Natural killer cell (primary cell): Measurements from ENCODE around the gene ANKRD63. TPM values are rescaled to one million over a fixed set of nuclear protein-coding genes. Genes with fewer than 3 reads are reported as not detected.

ENCODE experiments used
- ATAC-seq, 3 donors: fragments of 150-1000 bp in 2 of 3; fragments of 200-7000 bp in 1 of 3; cut with Tn5 transposase; 1 replicate in 1 of 3; 2 replicates in 2 of 3; pipeline ENCODE4 v1.10.0; 2021; ENCODE audit warnings: mild to moderate bottlenecking in 2 of 3, moderate library complexity in 2 of 3
- DNase-seq, 2 donors: peaks; one replicate each; pipeline versions ENCODE4 v3.0.0 to v3.0.0-alpha.2; 2013 to 2021; ENCODE audit warnings: mixed read lengths in 1 of 2
- H3K27ac ChIP-seq: one replicate; pipeline ENCODE4 v1.5.1; 2013; ENCODE audit warnings: mild to moderate bottlenecking, low read length
- H3K27me3 ChIP-seq: one replicate; pipeline ENCODE4 v1.6.1; 2013; ENCODE audit warnings: low read length; ENCODE audit not compliant: control insufficient read depth, insufficient read depth
- H3K36me3 ChIP-seq: one replicate; pipeline ENCODE4 v1.6.1; 2013; ENCODE audit warnings: low read length; ENCODE audit not compliant: control insufficient read depth, insufficient read depth
- H3K4me1 ChIP-seq: one replicate; pipeline ENCODE4 v1.6.1; 2013; ENCODE audit warnings: low read length; ENCODE audit not compliant: control insufficient read depth, insufficient read depth
- H3K4me3 ChIP-seq: one replicate; pipeline ENCODE4 v1.5.1; 2013; ENCODE audit warnings: low read length
- H3K9me3 ChIP-seq: one replicate; pipeline ENCODE4 v1.6.1; 2013; ENCODE audit warnings: low read length; ENCODE audit not compliant: control insufficient read depth, insufficient read depth
- H3K27ac Mint-ChIP-seq, 2 donors: one replicate each; pipeline ENCODE4 v1.8.0; 2022; ENCODE audit warnings: mild to moderate bottlenecking in 2 of 2, mixed read lengths in 2 of 2, moderate library complexity in 1 of 2
- H3K27me3 Mint-ChIP-seq, 2 donors: one replicate each; pipeline ENCODE4 v1.8.0; 2022; ENCODE audit warnings: low read depth in 2 of 2, mixed read lengths in 2 of 2
- H3K36me3 Mint-ChIP-seq: one replicate; pipeline ENCODE4 v1.8.0; 2022; ENCODE audit warnings: mixed read lengths
- H3K4me1 Mint-ChIP-seq, 2 donors: one replicate each; pipeline ENCODE4 v1.8.0; 2022; ENCODE audit warnings: mixed read lengths in 2 of 2
- H3K4me3 Mint-ChIP-seq: one replicate; pipeline ENCODE4 v1.8.0; 2022; ENCODE audit warnings: mild to moderate bottlenecking, moderate library complexity, mixed read lengths
- H3K9me3 Mint-ChIP-seq, 2 donors: one replicate each; pipeline ENCODE4 v1.8.0; 2022; ENCODE audit warnings: mixed read lengths in 2 of 2
- WGBS: methylation state at CpG from one replicate; pipeline ENCODE4 v1.1.7; 2013; ENCODE audit warnings: missing lambda C conversion rate; ENCODE audit not compliant: insufficient coverage; 5-methylcytosine and 5-hydroxymethylcytosine counted together
- intact Hi-C: fragments of 100-400 bp; cut with micrococcal nuclease; formaldehyde crosslinking; loops from one replicate; pipeline ENCODE4 v1.14.2; 2022
- total RNA-seq, 4 donors: library from RNA; stranded (reverse); fragments of 120-200 nt in 1 of 4; gene quantifications; one replicate each; pipeline versions ENCODE4 v1.2.3 to v1.2.4, GENCODE V29; 2013 to 2022
- TF ChIP-seq, protein P1 (sequence below): fragments of 200-600 bp; IDR thresholded peaks from one replicate; pipeline ENCODE4 v1.8.0; 2022; ENCODE audit warnings: antibody characterized with exemption

ANKRD63 gene
- total RNA-seq, 3 donors from 2014 or later (not counting 1 experiment from before 2014, with no cell fraction given): not detected

GRCh38 chr15:40305281-40305680, 22.4 kb upstream of the ANKRD63 start:
- no peaks in the 10 kb centered on the region for H3K27me3 ChIP-seq
- peak overlapping the region; percentile 21 for H3K4me3 Mint-ChIP-seq
- H3K27me3 Mint-ChIP-seq: no peaks in the 10 kb centered on the region
- no peak overlapping the region for H3K27ac Mint-ChIP-seq
- 94% methylated on average over 4 of the region's 4 CpGs for WGBS
- no peaks in the 10 kb centered on the region for H3K36me3 Mint-ChIP-seq
- TF ChIP-seq, protein P1, sequence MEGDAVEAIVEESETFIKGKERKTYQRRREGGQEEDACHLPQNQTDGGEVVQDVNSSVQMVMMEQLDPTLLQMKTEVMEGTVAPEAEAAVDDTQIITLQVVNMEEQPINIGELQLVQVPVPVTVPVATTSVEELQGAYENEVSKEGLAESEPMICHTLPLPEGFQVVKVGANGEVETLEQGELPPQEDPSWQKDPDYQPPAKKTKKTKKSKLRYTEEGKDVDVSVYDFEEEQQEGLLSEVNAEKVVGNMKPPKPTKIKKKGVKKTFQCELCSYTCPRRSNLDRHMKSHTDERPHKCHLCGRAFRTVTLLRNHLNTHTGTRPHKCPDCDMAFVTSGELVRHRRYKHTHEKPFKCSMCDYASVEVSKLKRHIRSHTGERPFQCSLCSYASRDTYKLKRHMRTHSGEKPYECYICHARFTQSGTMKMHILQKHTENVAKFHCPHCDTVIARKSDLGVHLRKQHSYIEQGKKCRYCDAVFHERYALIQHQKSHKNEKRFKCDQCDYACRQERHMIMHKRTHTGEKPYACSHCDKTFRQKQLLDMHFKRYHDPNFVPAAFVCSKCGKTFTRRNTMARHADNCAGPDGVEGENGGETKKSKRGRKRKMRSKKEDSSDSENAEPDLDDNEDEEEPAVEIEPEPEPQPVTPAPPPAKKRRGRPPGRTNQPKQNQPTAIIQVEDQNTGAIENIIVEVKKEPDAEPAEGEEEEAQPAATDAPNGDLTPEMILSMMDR: no peak
- DNase-seq: no peak
- H3K9me3 Mint-ChIP-seq: no peaks in the 10 kb centered on the region
- peaks cover 52% of the 10 kb centered on the region for H3K4me1 ChIP-seq
- H3K36me3 ChIP-seq: peaks cover 43% of the 10 kb centered on the region
- no peaks in the 10 kb centered on the region for H3K9me3 ChIP-seq
- peaks cover 51 to 66% of the 10 kb centered on the region in 2 donors for H3K4me1 Mint-ChIP-seq
- no peak overlapping the region for H3K27ac ChIP-seq
- intact Hi-C loops: no loop called here
- no peak for ATAC-seq
- no peak overlapping the region for H3K4me3 ChIP-seq

DNA sequence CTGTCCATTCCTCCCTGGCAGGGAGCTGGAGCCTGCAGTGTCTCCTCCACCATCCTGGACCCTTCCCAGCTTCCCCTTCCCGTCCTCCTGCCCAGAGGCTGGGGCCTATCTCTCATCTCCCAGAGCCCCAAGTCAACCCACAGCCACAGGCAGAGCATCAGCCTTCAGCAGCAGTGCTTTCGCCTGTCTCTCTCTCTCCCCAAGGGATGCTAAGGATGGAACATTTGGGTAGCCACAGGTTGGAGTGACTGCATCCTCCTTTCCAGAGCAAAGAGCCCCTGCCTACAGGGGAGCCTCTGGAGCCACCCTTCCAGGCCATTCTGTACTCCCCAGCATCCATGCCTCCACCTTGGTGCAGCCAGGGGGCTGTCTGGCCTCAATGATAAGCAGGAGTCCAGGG, 20.7 kb upstream of the ANKRD63 start:
- Histone ChIP-seq H3K36me3 (peaks cover 57% of the 10 kb centered on the region), H3K27me3 (no peaks in the 10 kb centered on the region), H3K4me3 (no peak overlapping the region), H3K9me3 (no peaks in the 10 kb centered on the region), H3K4me1 (peaks cover 37% of the 10 kb centered on the region), H3K27ac (no peak overlapping the region)
- intact Hi-C loops: no loop called here
- TF ChIP-seq, protein P1: no peak
- DNase-seq (no peak), ATAC-seq (no peak)
- Mint-ChIP-seq H3K4me3 (no peak overlapping the region), H3K27me3 (no peaks in the 10 kb centered on the region), H3K27ac (peak overlapping the region in 1 of 2 donors; percentile 63), H3K9me3 (no peaks in the 10 kb centered on the region), H3K4me1 (peaks cover 45 to 50% of the 10 kb centered on the region in 2 donors), H3K36me3 (peaks cover 8% of the 10 kb centered on the region)
- 97% methylated on average over 2 of the region's 2 CpGs for WGBS

GRCh38 chr15:40302981-40303380, 20.1 kb upstream of the ANKRD63 start:
- Histone ChIP-seq H3K4me1 (peaks cover 35% of the 10 kb centered on the region), H3K27me3 (no peaks in the 10 kb centered on the region), H3K27ac (no peak overlapping the region), H3K9me3 (no peaks in the 10 kb centered on the region), H3K4me3 (no peak overlapping the region), H3K36me3 (peaks cover 63% of the 10 kb centered on the region)
- TF ChIP-seq, protein P1: no peak
- 97% methylated on average over 10 of the region's 11 CpGs for WGBS
- Mint-ChIP-seq H3K36me3 (peaks cover 8% of the 10 kb centered on the region), H3K9me3 (no peaks in the 10 kb centered on the region), H3K27ac (peak overlapping the region in 1 of 2 donors; percentile 63), H3K4me1 (peaks cover 44 to 47% of the 10 kb centered on the region in 2 donors), H3K27me3 (no peaks in the 10 kb centered on the region), H3K4me3 (no peak overlapping the region)
- ATAC-seq (no peak), DNase-seq (no peak)
- intact Hi-C loops: no loop called here

DNA sequence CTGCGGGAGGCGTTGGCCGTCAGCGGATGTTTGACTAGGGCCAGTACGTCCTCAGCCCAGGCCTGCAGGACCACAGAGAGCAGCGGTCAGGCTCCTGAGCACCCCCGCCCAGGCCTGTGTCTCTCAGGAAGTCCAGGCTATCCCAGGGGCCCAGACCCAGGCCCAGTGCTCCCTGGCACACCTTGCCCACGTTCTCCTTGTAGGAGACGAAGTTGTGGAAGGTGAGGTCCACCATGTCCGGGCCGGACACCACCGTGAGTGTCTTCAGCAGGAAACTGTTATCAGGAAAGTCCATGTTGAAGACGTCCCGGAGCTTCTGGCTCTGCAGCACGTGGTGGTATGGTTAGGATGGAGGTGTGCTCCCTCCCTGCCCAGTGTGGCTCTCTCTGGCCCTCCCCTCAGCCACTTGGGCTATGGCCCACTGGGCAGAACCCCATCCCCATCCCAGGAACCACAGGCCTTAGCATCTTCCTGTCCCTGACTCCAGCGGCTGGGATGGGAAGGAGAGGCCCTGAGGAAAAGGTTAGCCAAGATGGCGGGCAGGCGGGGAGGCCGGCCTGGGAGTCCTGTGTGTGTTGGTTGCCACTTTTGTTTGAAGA, 19.5 kb upstream of the ANKRD63 start:
- Histone ChIP-seq H3K4me3 (no peak overlapping the region), H3K27ac (no peak overlapping the region), H3K4me1 (peaks cover 33% of the 10 kb centered on the region), H3K9me3 (no peaks in the 10 kb centered on the region), H3K36me3 (peaks cover 69% of the 10 kb centered on the region), H3K27me3 (no peaks in the 10 kb centered on the region)
- peaks cover 44 to 46% of the 10 kb centered on the region in 2 donors for H3K4me1 Mint-ChIP-seq
- peaks cover 8% of the 10 kb centered on the region for H3K36me3 Mint-ChIP-seq
- TF ChIP-seq, protein P1: no peak
- intact Hi-C loops: no loop called here
- H3K4me3 Mint-ChIP-seq: no peak overlapping the region
- DNase-seq (no peak), ATAC-seq (no peak)
- no peaks in the 10 kb centered on the region for H3K9me3 Mint-ChIP-seq
- no peak overlapping the region for H3K27ac Mint-ChIP-seq
- WGBS: 95% methylated on average over 19 of the region's 19 CpGs
- no peaks in the 10 kb centered on the region for H3K27me3 Mint-ChIP-seq
